Endothelial cell of umbilical vein (primary cell): ENCODE measurements around the gene NFATC1.

Source experiments
- CTCF ChIP-seq, 2 donors: IDR thresholded peaks; 1 replicate in 1 of 2; 2 replicates in 1 of 2; pipeline ENCODE4 v1.5.1; 2011; ENCODE audit warnings: low read length in 2 of 2, mild to moderate bottlenecking in 2 of 2, moderate library complexity in 2 of 2, control low read depth in 1 of 2, inconsistent platforms in 1 of 2, low read depth in 1 of 2; ENCODE audit not compliant: insufficient read depth in 1 of 2; ENCODE audit errors: extremely low read depth in 1 of 2
- EZH2 ChIP-seq: IDR thresholded peaks from 2 replicates; pipeline ENCODE4 v1.6.1; 2012; ENCODE audit warnings: borderline replicate concordance, low read depth, mild to moderate bottlenecking, moderate library complexity, low read length, inconsistent platforms; ENCODE audit not compliant: severe bottlenecking
- GATA2 ChIP-seq: IDR thresholded peaks from 2 replicates; pipeline ENCODE4 v1.7.0; 2011; ENCODE audit warnings: low read depth, mild to moderate bottlenecking, moderate library complexity, mixed read lengths, low read length; ENCODE audit not compliant: insufficient read length, insufficient read depth
- JUN ChIP-seq: IDR thresholded peaks from 2 replicates; pipeline ENCODE4 v1.6.1; 2011; ENCODE audit warnings: borderline replicate concordance, low read depth; ENCODE audit not compliant: insufficient read length, insufficient read depth
- MAX ChIP-seq: IDR thresholded peaks from 2 replicates; pipeline ENCODE4 v1.6.1; 2011; ENCODE audit not compliant: insufficient read depth, insufficient read length
- POLR2A ChIP-seq: IDR thresholded peaks from 2 replicates; pipeline ENCODE4 v1.6.1; 2012; ENCODE audit warnings: low read depth, mild to moderate bottlenecking, control low read depth, low read length
- POLR2AphosphoS5 ChIP-seq: IDR thresholded peaks from 2 replicates; pipeline ENCODE4 v1.6.1; 2012; ENCODE audit warnings: low read depth, mild to moderate bottlenecking, control low read depth, low read length, moderate library complexity; ENCODE audit not compliant: insufficient read depth

- TF ChIP-seq CTCF (IDR thresholded peaks at IDR 0.05; ENCODE audit: extremely low read depth in 1 of 2, insufficient read depth in 1 of 2, low read depth in 1 of 2, low read length in 2 of 2) (no peak), JUN (no peak), POLR2A (no peak), GATA2 (no peak), EZH2 (no peak), POLR2AphosphoS5 (no peak), MAX (no peak)
Measured at GRCh38 chr18:79472946-79473345, 77.2 kb downstream of the NFATC1 start.
